ENCODE measurements around the gene C19orf44. TPM values are rescaled to one million over a fixed set of nuclear protein-coding genes. Genes with fewer than 3 reads are reported as not detected.

The C19orf44 gene
- total RNA-seq, 1 donor from 2014 or later = 8.5 TPM

DNA sequence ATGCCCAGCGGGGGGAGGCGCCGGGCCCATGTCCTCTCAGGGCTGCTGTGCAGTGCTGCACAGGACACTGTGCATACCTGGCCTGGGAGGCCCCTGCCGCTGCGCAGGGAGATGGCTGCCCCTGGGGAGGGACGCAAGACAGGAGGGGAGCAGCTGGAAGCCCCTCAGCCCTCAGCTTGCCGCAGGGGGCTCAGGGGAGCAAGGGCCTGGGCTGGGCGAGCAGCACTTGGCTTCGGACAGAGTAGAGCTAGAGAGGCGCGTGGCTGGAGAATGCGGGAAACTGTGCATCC lies 35.1 kb downstream of the C19orf44 start:
- Mint-ChIP-seq H3K4me3 (no peak overlapping the region), H3K36me3 (peaks cover 11% of the 10 kb centered on the region), H3K4me1 (ENCODE audit: unreplicated experiment) (no peaks in the 10 kb centered on the region), H3K27me3 (no peaks in the 10 kb centered on the region), H3K9me3 (no peaks in the 10 kb centered on the region), H3K27ac (no peak overlapping the region)
- DNase-seq (ENCODE audit: extremely low spot score, unreplicated experiment) = no peak
- TF ChIP-seq, protein P1, sequence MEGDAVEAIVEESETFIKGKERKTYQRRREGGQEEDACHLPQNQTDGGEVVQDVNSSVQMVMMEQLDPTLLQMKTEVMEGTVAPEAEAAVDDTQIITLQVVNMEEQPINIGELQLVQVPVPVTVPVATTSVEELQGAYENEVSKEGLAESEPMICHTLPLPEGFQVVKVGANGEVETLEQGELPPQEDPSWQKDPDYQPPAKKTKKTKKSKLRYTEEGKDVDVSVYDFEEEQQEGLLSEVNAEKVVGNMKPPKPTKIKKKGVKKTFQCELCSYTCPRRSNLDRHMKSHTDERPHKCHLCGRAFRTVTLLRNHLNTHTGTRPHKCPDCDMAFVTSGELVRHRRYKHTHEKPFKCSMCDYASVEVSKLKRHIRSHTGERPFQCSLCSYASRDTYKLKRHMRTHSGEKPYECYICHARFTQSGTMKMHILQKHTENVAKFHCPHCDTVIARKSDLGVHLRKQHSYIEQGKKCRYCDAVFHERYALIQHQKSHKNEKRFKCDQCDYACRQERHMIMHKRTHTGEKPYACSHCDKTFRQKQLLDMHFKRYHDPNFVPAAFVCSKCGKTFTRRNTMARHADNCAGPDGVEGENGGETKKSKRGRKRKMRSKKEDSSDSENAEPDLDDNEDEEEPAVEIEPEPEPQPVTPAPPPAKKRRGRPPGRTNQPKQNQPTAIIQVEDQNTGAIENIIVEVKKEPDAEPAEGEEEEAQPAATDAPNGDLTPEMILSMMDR (conservative IDR thresholded peaks at IDR 0.05) = no peak

DNA sequence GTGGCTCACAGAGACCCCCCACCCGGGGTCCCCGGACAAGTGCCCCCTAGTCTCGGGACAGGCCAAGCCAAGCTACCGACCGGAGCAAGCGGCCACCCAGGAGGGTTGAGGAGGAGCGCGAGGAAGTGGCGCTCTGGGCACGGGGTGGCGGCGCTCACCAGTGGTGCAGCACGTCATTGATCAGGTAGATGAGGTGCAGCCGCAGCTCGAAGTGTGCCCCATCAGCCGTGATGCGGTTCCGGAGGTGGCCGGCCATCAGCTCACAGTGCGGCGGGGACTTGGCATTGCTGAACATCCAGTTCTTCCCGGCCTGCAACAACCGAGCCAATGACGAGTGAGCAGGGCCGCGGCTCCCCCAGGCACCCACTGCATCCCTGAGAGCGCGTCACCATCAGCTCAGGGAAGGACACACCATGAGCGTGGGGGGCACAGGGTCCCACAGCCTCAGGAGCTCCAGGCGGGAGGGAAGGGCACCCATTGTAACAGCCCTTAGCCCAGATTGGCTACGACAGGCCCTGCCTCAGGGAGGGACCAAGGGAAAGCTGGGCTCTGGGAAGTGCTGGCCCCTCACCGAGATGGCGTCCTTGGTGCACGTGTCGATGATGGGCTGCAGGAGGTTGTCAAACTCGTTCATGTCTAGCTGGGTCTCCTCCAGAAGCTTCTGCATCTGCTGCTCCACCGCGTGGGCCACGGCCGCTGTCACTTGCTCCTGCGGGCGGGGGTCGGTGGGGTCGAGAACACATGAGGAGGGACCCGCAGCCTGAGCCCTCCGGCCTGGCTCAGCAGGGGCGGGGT lies 36.4 kb downstream of the C19orf44 start:
- Mint-ChIP-seq H3K27me3 (no peaks in the 10 kb centered on the region), H3K4me3 (no peak overlapping the region), H3K4me1 (ENCODE audit: unreplicated experiment) (no peaks in the 10 kb centered on the region), H3K36me3 (peaks cover 13% of the 10 kb centered on the region), H3K9me3 (no peaks in the 10 kb centered on the region), H3K27ac (no peak overlapping the region)
- TF ChIP-seq, protein P1 (conservative IDR thresholded peaks at IDR 0.05) = no peak
- DNase-seq (ENCODE audit: extremely low spot score, unreplicated experiment) = no peak

DNA sequence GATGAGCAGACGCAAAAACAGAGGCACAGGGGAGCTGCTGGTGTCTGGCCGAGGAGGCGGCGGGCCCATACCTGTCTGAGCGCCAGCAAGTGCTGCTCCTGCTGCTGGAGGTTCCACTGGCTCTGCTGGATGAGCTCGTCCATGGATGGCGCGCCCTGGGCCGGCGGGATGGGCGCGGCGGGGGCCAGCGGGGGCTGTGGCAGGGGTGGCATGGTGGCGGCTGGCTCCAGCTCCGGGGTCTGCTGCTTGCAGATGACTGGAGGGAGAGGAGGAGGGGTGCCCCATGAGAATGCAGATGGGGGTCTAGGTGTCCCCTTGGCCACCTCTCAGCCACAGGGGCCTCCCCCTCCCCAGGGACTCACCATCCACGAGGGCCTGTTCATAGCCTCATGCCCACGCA lies 39.2 kb downstream of the C19orf44 start:
- Mint-ChIP-seq H3K9me3 (no peaks in the 10 kb centered on the region), H3K36me3 (peaks cover 20% of the 10 kb centered on the region), H3K27ac (no peak overlapping the region), H3K27me3 (no peaks in the 10 kb centered on the region), H3K4me3 (no peak overlapping the region), H3K4me1 (ENCODE audit: unreplicated experiment) (no peaks in the 10 kb centered on the region)
- TF ChIP-seq, protein P1 (conservative IDR thresholded peaks at IDR 0.05) = no peak
- no peak for DNase-seq (ENCODE audit: extremely low spot score, unreplicated experiment)

DNA sequence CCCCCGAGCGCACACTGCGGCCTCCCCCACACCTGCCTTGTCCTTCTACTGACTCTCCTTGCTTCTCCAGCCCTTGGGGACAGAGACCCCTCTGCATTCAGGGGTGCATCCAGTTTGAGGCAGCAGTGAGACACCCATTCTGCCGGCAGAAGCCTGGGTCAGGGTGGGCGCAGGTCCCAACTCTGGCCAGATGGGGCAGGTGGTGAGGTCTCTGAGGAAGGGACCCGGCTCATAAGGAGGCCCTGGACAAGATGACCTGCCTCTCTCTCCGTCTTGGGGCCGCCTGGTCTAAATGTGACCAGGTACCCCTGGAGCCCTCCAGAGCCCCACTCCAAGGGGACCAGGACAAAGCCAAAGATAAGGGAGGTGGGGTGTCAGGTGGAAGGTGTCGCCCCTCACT lies 39.9 kb downstream of the C19orf44 start:
- peaks cover 3% of the 10 kb centered on the region for H3K4me1 Mint-ChIP-seq (ENCODE audit: unreplicated experiment)
- H3K36me3 Mint-ChIP-seq = peaks cover 20% of the 10 kb centered on the region
- TF ChIP-seq, protein P1 (conservative IDR thresholded peaks at IDR 0.05) = no peak
- DNase-seq (ENCODE audit: extremely low spot score, unreplicated experiment) = no peak
- H3K9me3 Mint-ChIP-seq = no peaks in the 10 kb centered on the region
- H3K4me3 Mint-ChIP-seq = no peak overlapping the region
- H3K27me3 Mint-ChIP-seq = no peaks in the 10 kb centered on the region
- no peak overlapping the region for H3K27ac Mint-ChIP-seq

DNA sequence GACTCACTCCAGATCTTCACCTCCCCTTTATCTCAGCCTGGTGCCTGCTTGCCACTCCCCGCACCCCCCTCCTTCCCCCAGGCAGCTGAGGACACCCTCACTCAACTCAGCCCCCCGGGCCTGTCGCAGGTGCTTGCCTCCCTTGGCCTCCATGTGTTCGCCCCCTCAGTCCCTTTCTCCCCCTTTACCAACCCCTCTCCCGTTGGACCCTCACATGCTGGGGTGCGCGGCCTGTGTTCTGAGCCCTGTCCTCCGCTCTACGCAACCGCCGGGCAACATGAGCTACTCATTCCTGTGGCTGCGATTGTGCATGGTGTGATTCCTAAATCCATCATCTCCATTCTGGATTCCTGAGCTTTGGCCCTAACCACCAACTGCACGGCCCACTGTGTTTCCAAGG lies 40.9 kb downstream of the C19orf44 start:
- H3K36me3 Mint-ChIP-seq = peaks cover 19% of the 10 kb centered on the region
- H3K27ac Mint-ChIP-seq = no peak overlapping the region
- no peak overlapping the region for H3K4me3 Mint-ChIP-seq
- no peaks in the 10 kb centered on the region for H3K9me3 Mint-ChIP-seq
- TF ChIP-seq, protein P1 (conservative IDR thresholded peaks at IDR 0.05) = no peak
- H3K4me1 Mint-ChIP-seq (ENCODE audit: unreplicated experiment) = peaks cover 8% of the 10 kb centered on the region
- H3K27me3 Mint-ChIP-seq = no peaks in the 10 kb centered on the region
- DNase-seq (ENCODE audit: extremely low spot score, unreplicated experiment) = no peak

All from type B pancreatic cell (in vitro differentiated cells).